Cortex of kidney (tissue), 1 donor: ENCODE results near the gene SEPTIN11.

Source experiments
- DNase-seq: peaks from one replicate; lab custom pipeline; 2025; lab: John Stamatoyannopoulos, UW

SEPTIN11 gene

GRCh38 chr4:76949276-76950051, at the start of gene SEPTIN11:
Gene SEPTIN11, plus strand, starts transcription at chr4:76949752. Its CDS starts 152 bp downstream, at chr4:76949904.
- DNase-seq = peak; percentile 17

- DNase-seq = no peak
These were observed 47.2 kb upstream of the SEPTIN11 start for GRCh38 chr4:76902233-76902890.

- no peak for DNase-seq
These were observed 44.8 kb upstream of the SEPTIN11 start for GRCh38 chr4:76904646-76905190.

GRCh38 chr4:76905521-76905920, 44.0 kb upstream of the SEPTIN11 start:
- DNase-seq = no peak

- DNase-seq = no peak
These were observed 39.8 kb upstream of the SEPTIN11 start for GRCh38 chr4:76909711-76910110.

GRCh38 chr4:76920715-76921114, 28.8 kb upstream of the SEPTIN11 start:
- no peak for DNase-seq

- DNase-seq = no peak
These were observed 25.8 kb upstream of the SEPTIN11 start for GRCh38 chr4:76923619-76924357.

GRCh38 chr4:76926841-76927240, 22.7 kb upstream of the SEPTIN11 start:
- DNase-seq = no peak

GRCh38 chr4:76930685-76931084, 18.9 kb upstream of the SEPTIN11 start:
- no peak for DNase-seq

- DNase-seq = no peak
These were observed 18.5 kb upstream of the SEPTIN11 start for GRCh38 chr4:76931087-76931486.

GRCh38 chr4:76931576-76932276, 17.8 kb upstream of the SEPTIN11 start:
- no peak for DNase-seq

- DNase-seq = no peak
These were observed 10.4 kb upstream of the SEPTIN11 start for GRCh38 chr4:76939184-76939583.

GRCh38 chr4:76943129-76943620, 6.4 kb upstream of the SEPTIN11 start:
- no peak for DNase-seq

GRCh38 chr4:76943790-76944189, 5.8 kb upstream of the SEPTIN11 start:
- DNase-seq = no peak

- DNase-seq = no peak
These were observed 2.2 kb upstream of the SEPTIN11 start for GRCh38 chr4:76947369-76947768.

GRCh38 chr4:76948443-76949275, 893 bp upstream of the SEPTIN11 start:
- DNase-seq = no peak

- no peak for DNase-seq
These were observed 752 bp downstream of the SEPTIN11 start for GRCh38 chr4:76950052-76950955.

- DNase-seq = no peak
These were observed 1.6 kb downstream of the SEPTIN11 start for GRCh38 chr4:76950956-76951671.

- no peak for DNase-seq
These were observed 2.1 kb downstream of the SEPTIN11 start for GRCh38 chr4:76951672-76952010.
